NCI-H128 (cell line): ENCODE results near the gene UCK2.

Experiments used
- DNase-seq: peaks from one replicate; lab custom pipeline; 2025; ENCODE audit not compliant: unreplicated experiment; lab: John Stamatoyannopoulos, UW

The UCK2 gene

GRCh38 chr1:165877411-165877810 lies 50.0 kb downstream of the UCK2 start:
- DNase-seq, result no peak

- DNase-seq, result no peak
These were observed 50.6 kb downstream of the UCK2 start for GRCh38 chr1:165877940-165878556.

DNA sequence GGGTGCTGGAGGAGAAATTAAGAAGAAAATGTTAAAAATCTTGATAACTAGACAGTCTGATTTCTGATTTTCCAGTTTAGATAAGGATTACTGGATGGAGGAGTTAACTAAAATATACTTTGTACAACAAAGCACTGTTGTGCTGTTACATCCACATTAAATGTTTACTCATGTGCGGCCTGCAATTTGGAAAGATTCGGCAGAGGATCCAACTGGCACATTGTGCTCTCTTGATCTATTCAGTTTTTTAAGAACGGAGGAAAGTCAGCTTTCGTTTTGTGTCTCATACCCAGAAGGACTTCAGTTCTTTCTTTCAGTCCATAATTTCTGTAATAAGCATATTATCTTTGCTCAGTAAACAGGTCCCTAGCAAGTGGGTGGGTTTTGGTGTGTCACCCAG lies 52.5 kb downstream of the UCK2 start:
- DNase-seq, result no peak

GRCh38 chr1:165880993-165881392 lies 53.6 kb downstream of the UCK2 start:
- DNase-seq, result no peak

GRCh38 chr1:165882168-165882837 lies 54.9 kb downstream of the UCK2 start:
- DNase-seq, result no peak

- no peak for DNase-seq
These were observed 55.6 kb downstream of the UCK2 start for GRCh38 chr1:165883056-165883455.

GRCh38 chr1:165884009-165884689 lies 56.7 kb downstream of the UCK2 start:
- DNase-seq, result no peak

GRCh38 chr1:165884690-165885304 lies 57.4 kb downstream of the UCK2 start:
- no peak for DNase-seq

DNA sequence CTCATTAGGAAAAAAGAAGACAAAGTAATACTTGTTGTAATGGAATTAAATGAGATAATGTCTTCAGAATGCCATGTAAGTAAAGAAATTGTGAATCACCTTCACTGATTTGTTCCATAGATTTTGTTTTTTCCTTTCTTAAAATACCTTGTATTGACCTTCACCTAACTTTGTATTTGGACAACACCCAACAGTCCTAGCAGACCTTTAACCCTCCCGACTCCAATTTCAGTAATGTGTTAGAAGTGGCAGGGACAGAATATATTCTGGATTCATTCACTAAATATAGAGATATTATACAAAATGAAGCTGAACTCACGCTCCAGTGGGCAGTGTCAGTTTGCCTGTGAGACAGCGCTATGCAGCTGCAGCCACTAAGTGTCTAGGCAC lies 57.9 kb downstream of the UCK2 start:
- no peak for DNase-seq

DNA sequence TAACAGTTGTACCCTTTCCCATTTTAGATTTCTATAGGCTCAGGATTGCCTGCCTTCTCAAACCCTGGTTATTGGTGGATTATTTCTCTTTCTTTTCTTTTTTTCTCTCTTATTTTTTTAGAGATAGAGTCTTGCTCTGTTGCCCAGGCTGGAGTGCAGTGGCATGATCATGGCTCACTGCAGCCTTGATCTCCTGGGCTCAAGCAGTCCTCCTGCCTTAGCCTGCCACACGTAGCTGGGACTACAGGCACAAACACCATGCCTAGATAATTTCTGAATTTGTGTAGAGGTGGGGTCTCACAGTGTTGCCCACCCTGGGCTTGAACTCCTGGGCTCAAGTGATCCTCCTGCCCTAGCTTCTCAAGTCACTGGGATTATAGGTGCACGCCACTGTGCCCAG lies 58.8 kb downstream of the UCK2 start:
- no peak for DNase-seq

DNA sequence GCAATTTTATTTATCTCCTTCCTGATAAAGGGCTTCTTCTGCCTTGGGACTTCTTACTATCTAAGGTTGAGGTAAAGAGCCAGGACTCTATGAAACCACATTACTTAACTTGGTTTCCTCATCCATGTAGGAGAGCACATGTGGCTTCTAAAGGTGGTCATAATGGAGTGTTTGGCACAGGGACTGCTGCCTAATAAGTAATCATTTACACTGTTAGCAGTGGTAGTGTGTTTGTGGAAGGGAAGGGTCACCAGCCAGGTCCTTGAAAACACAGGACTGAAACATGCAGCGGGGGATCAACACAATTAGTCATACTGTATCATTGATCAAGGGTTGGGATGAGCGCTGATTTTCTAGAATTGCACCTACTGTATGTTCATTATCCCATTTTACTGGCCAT lies 59.6 kb downstream of the UCK2 start:
- DNase-seq, result no peak

DNA sequence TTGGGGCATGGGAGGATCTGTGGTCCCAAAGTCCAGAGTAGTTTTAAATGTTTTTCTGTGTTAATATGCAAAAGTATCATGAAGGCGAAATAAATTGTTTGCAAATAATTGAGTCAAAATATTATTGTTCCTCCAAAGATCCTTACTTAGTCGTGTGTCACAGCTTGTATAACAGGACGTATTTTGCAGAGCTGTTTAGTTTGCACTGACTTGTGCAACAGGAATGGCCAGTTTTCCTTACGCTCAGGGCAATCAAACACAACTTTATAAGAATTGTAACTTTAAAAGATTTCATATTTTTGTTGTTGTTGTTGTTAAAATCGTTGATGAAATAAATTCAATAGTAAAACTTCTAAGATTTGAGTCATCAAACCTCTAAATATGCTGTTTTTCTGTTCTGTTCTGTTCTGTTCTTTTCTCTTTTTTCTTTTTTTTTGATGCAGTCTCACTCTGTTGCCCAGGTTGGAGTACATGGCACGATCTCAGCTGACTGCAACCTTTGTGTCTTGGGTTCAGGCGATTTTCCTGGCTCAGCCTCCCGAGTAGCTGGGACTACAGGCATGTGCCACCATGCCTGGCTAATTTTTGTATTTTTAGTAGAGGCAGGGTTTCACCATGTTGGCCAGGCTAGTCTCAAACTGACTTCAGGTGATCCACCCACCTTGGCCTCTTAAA lies 60.6 kb downstream of the UCK2 start:
- no peak for DNase-seq

- no peak for DNase-seq
These were observed 61.1 kb downstream of the UCK2 start for GRCh38 chr1:165888552-165888920.

DNA sequence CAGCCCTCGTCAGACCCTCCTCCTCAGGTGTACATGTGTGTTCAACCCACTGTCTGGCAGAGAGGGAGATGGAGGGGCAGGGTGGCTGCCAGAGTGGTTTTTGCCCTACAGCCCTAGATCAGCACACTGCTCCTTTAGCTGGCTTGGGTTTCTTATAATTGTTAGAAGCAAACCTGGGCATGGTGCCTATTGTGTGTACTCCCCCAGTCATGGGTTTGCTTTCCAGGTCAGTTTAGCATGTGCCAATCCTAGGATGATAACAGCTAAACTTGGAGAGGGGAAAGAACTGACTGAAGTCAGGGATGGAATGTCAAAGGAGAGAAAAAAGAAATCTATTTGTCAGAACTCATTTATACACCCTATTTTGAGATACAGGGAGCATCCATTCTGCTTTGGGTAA lies 63.3 kb downstream of the UCK2 start:
- no peak for DNase-seq

DNA sequence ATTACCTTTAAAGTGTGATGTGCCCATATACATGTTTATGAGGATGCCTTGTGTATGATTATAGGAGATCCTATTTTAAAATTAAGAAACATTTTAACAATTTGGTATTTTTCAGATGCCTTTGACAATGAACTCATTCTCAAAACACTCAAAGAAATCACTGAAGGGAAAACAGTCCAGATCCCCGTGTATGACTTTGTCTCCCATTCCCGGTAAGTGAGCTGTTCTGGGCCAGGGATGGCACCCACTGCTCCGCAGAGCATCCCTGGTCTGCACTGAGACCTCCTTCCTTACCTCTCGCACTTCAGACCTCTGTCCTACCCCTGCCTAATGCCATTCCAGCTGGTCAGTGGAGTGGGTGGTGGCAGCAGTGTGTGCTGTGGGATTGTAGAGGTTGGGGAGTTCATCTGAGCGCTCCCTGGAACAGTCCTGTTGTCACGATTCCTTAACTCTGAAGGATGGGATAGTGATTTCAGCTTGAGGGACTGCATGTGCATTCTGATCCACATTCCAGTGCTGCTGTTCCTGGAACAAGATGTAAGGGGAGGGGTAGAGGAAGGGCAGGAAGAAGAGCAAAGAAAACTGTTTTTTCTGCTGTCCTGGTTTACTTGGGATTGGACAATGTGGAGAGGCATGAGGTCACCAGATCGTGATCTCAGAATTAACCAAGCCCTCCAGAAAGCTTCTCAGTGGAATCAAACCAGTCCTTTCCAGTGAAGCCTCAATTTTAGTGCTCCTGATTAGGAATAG lies 63.9 kb downstream of the UCK2 start:
- no peak for DNase-seq

- DNase-seq, result no peak
These were observed 65.5 kb downstream of the UCK2 start for GRCh38 chr1:165892935-165893334.

DNA sequence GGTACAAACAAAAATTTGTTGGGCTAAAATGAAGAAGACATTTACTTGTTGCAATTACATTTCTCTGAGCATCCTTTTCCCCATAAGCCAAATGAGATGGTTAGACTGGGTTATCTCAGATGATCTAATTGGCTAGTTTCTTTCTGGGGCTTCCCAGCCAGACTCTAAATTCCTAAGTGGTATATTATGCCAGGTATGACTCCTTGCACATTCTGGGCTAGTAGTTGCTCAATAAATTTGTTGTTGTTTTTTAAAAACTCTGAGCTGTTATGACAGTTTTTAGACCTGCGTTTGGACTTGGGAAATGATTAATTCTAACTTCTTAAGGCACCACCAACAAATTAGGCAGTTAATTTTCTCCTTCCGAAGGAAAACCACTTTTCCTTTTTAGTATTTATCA lies 66.1 kb downstream of the UCK2 start:
- no peak for DNase-seq

DNA sequence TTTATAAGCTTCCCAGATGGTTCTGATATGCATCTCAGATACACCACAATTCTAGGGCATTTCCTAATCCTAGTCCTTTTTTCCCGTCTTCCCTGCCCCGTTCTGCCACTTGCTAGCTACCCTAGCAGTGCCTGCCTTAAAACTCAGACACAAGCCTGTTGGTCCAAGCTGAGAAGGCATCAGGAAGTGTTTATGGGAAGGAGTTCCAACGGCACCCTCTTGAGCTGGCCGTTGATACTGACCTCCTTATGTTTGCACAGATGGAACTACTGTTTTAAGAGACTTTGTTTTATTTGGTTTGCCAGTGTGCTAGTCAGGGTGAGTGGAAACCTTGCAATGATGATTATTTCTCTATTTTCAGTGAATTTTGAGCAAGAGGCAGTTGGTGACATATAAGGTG lies 67.2 kb downstream of the UCK2 start:
- no peak for DNase-seq

DNA sequence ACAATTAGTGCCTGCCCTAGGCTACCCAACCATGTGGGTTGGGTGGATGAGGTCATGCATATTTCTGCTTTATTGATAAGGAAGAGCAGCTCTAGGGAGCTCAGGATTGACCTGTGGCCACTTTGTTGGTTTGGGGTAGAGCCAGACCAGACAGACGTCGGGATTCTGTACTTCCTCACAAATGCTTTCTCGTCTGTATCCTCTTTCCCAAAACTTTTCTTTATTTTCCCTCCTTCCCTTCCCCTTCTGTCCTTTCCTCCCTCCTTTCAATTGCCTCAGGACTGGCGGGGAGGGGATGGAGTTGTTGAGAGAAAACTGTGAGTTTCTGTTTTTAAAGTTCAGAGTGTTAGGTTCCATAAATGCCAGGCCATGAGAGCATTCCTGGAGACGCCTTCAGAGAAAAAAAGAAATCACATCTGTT lies 68.0 kb downstream of the UCK2 start:
- no peak for DNase-seq

GRCh38 chr1:165896277-165896676 lies 68.9 kb downstream of the UCK2 start:
- DNase-seq, result no peak
